A549 treated with AZD9567 at 1 μM for 4 hours (cell line): ENCODE results near the gene PRR3. TPM values are rescaled to one million over a fixed set of nuclear protein-coding genes. Genes with fewer than 3 reads are reported as not detected.

Source experiments
- total RNA-seq: library from RNA; stranded (reverse); fragments of 200-300 nt; extraction: Qiagen RNA extraction; gene quantifications from 5 replicates; pipeline ENCODE4 v1.2.3, GENCODE V29; 2022; ENCODE audit not compliant: insufficient read depth

Gene PRR3
- total RNA-seq: 14.9 to 17.6 TPM (median 16.9 TPM) in 5 replicates

DNA sequence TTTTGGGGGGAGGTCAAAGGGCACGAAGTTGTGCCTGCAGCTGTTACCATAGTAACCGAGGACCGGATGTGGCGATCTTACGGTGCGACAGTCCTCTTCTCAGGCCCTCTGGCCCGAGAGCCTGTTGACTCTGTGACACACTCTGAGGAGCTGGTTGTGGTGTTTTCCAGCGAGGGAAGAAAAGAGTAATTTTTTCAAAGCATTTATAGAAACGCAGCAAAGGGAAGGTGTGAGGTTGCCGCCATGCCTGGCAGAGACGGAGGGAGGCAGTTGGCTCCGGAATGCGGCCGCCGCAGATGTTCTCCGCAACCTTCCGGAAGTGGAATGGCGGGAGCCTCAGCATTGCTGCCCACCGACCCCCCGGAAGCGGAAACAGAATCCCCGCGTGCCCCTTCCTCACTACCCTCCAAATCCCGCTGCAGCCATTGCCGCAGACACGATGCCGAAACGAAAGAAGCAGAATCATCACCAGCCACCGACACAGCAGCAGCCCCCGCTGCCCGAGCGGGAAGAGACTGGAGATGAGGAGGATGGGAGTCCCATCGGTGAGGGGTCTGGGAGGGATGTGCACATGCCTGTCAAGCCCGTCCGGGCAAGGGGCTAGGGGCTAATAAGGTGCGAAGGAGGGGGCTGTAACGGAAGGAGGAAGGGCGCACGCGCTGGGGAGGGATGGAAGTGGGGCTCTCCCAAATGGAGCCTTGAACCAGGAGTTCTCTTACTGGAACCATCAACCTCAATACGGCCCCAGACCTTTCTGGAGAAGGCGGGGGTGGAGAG lies at the start of gene PRR3:
PRR3 (plus strand) TSS at position 390 of the 777 bp plus-strand sequence; CDS start at position 440, 50 bp downstream.

GRCh38 chr6:30556066-30556905 lies 809 bp upstream of the PRR3 start, which contains the start of gene GNL1:
TSS of gene GNL1 (minus strand) at chr6:30556489. CDS start at chr6:30556203, 286 bp downstream.

DNA sequence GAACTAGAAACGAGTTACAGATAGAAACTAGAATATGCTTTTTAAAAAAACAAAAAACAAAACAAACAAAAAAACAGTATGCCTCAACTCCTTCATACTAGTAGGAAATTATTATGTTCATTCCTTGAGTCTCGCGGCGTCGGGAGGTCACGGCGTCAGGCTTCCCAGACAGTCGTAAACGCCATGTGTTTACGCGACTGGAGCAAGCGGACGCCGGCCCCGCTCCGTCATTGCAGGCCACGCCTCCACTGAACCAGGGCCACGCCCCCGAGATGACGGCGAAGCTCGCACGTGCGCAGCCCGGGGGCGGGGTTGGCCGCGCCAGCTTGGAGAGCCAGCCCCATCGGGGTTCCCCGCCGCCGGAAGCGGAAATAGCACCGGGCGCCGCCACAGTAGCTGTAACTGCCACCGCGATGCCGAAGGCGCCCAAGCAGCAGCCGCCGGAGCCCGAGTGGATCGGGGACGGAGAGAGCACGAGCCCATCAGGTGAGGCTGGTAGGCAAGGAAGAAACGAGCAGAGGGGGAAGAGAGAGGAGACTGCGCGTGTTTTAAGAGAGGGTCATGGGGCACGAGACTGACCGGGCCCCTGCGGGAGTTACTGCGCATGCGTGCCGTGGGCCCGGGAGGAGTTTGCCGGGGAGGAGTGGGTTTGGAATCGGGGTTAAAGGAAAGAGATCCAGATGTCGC lies 14.1 kb downstream of the PRR3 start, which contains the start of gene ABCF1:
ABCF1 (plus strand) TSS at position 368 of the 687 bp plus-strand sequence; CDS start at position 414, 46 bp downstream.

Other genes with a start within 250 kb of the PRR3 start
- 5.5 to 8.7 TPM (median 7.2 TPM) in 5 replicates for gene TRIM39, start 230.4 kb upstream of the PRR3 start, total RNA-seq
- gene RPP21, start 212.1 kb upstream of the PRR3 start, total RNA-seq: 34.3 to 73.3 TPM (median 70.1 TPM) in 5 replicates
- 62.6 to 70.5 TPM (median 63.9 TPM) in 5 replicates for gene HLA-E, start 67.8 kb upstream of the PRR3 start, total RNA-seq
- gene GNL1, start 806 bp upstream of the PRR3 start, total RNA-seq: 23.3 to 33.0 TPM (median 30.7 TPM) in 5 replicates
- gene ABCF1, start 14.1 kb downstream of the PRR3 start, total RNA-seq: 49.0 to 55.9 TPM (median 51.2 TPM) in 5 replicates
- gene PPP1R10, start 59.9 kb downstream of the PRR3 start, total RNA-seq: 29.3 to 45.4 TPM (median 30.8 TPM) in 5 replicates
- 65.4 to 80.9 TPM (median 68.4 TPM) in 5 replicates for gene MRPS18B, start 60.5 kb downstream of the PRR3 start, total RNA-seq
- 2.5 to 6.7 TPM (median 5.8 TPM) in 5 replicates for gene ATAT1, start 69.6 kb downstream of the PRR3 start, total RNA-seq
- gene C6orf136, start 89.8 kb downstream of the PRR3 start, total RNA-seq: 8.1 to 12.4 TPM (median 12.3 TPM) in 5 replicates
- gene DHX16, start 115.7 kb downstream of the PRR3 start, total RNA-seq: 25.5 to 30.3 TPM (median 28.4 TPM) in 5 replicates
- 36.2 to 39.9 TPM (median 38.6 TPM) in 5 replicates for gene PPP1R18, start 129.3 kb downstream of the PRR3 start, total RNA-seq
- 25.7 to 31.1 TPM (median 27.3 TPM) in 5 replicates for gene NRM, start 133.7 kb downstream of the PRR3 start, total RNA-seq
- 13.9 to 21.8 TPM (median 15.5 TPM) in 5 replicates for gene MDC1, start 160.0 kb downstream of the PRR3 start, total RNA-seq
- gene TUBB, start 163.1 kb downstream of the PRR3 start, total RNA-seq: 843 to 940 TPM (median 881 TPM) in 5 replicates
- 64.4 to 88.0 TPM (median 86.4 TPM) in 5 replicates for gene FLOT1, start 185.4 kb downstream of the PRR3 start, total RNA-seq
- gene IER3, start 187.3 kb downstream of the PRR3 start, total RNA-seq: 47.9 to 86.3 TPM (median 75.8 TPM) in 5 replicates